K562 (cell line): ENCODE measurements around the gene TRAK1. TPM values are rescaled to one million over a fixed set of nuclear protein-coding genes. Genes with fewer than 3 reads are reported as not detected.

ENCODE experiments used
- BCOR ChIP-seq: fragments of 450-650 bp; IDR thresholded peaks from 2 replicates; pipeline ENCODE4 v1.6.1; 2016
- CBFA2T3 ChIP-seq: fragments of 450-650 bp; IDR thresholded peaks from 2 replicates; pipeline ENCODE4 v1.6.1; 2017
- CCNT2 ChIP-seq: IDR thresholded peaks from 2 replicates; pipeline ENCODE4 v1.6.1; 2011; ENCODE audit warnings: borderline replicate concordance, low read depth, mild to moderate bottlenecking, moderate library complexity, mixed read lengths, low read length; ENCODE audit not compliant: insufficient read length; ENCODE audit errors: extremely low read depth
- CGGBP1 ChIP-seq: fragments of 250-450 bp; sonication (Bioruptor Pico); IDR thresholded peaks from 2 replicates; pipeline ENCODE4 v1.9.0; 2021; ENCODE audit warnings: mild to moderate bottlenecking
- EP300 ChIP-seq: IDR thresholded peaks from 2 replicates; pipeline ENCODE4 v1.6.1; 2012; ENCODE audit warnings: low read length, improper control_type of control experiment
- HMBOX1 ChIP-seq: sonication (generic); IDR thresholded peaks from 2 replicates; pipeline ENCODE4 v1.6.1; 2016
- HNRNPUL1 ChIP-seq: fragments of 200-400 bp; formaldehyde crosslinking; IDR thresholded peaks from 2 replicates; pipeline ENCODE4 v1.6.1; 2017; ENCODE audit warnings: low read length
- MAFK ChIP-seq: IDR thresholded peaks from 2 replicates; pipeline ENCODE4 v1.6.1; 2011; ENCODE audit warnings: low read length, improper control_type of control experiment
- MED1 ChIP-seq: sonication (generic); formaldehyde crosslinking; IDR thresholded peaks from 2 replicates; pipeline ENCODE4 v1.8.1; 2023; ENCODE audit warnings: missing genetic modification reagents, borderline replicate concordance
- NEUROD1 ChIP-seq: fragments of 150-350 bp; IDR thresholded peaks from 2 replicates; pipeline ENCODE4 v1.6.1; 2014; ENCODE audit warnings: borderline replicate concordance, low read length, low read depth; ENCODE audit not compliant: partially characterized antibody
- NFE2 ChIP-seq: IDR thresholded peaks from 2 replicates; pipeline ENCODE4 v1.6.1; 2014; ENCODE audit warnings: antibody characterized with exemption, low read depth
- PCBP1 ChIP-seq: fragments of 200-400 bp; formaldehyde crosslinking; IDR thresholded peaks from 2 replicates; pipeline ENCODE4 v1.6.1; 2018; ENCODE audit warnings: mild to moderate bottlenecking, low read depth, low read length; ENCODE audit not compliant: poor library complexity, severe bottlenecking
- PHF8 ChIP-seq: fragments of 200-600 bp; sonication (generic); IDR thresholded peaks from 2 replicates; pipeline ENCODE4 v1.6.1; 2012; ENCODE audit warnings: mixed run types, mild to moderate bottlenecking, inconsistent platforms, low read length, moderate library complexity, borderline replicate concordance
- POU5F1 ChIP-seq: fragments of 150-350 bp; IDR thresholded peaks from 2 replicates; pipeline ENCODE4 v1.6.1; 2014; ENCODE audit warnings: borderline replicate concordance, low read length, low read depth, mild to moderate bottlenecking; ENCODE audit not compliant: partially characterized antibody
- PTTG1 ChIP-seq: fragments of 450-650 bp; IDR thresholded peaks from 2 replicates; pipeline ENCODE4 v1.6.1; 2016; ENCODE audit warnings: low read depth, mild to moderate bottlenecking, missing genetic modification characterization, missing compliant biosample characterization
- RFX5 ChIP-seq: IDR thresholded peaks from 2 replicates; pipeline ENCODE4 v1.6.1; 2011; ENCODE audit warnings: low read depth, mild to moderate bottlenecking, improper control_type of control experiment, low read length
- TAF9B ChIP-seq: fragments of 450-650 bp; IDR thresholded peaks from 2 replicates; pipeline ENCODE4 v1.6.1; 2018; ENCODE audit warnings: mild to moderate bottlenecking; ENCODE audit not compliant: partially characterized antibody
- TSC22D4 ChIP-seq: fragments of 450-650 bp; IDR thresholded peaks from 2 replicates; pipeline ENCODE4 v1.6.1; 2016; ENCODE audit warnings: missing genetic modification characterization, missing biosample characterization, control low read depth
- ZC3H4 ChIP-seq: sonication (generic); formaldehyde crosslinking; IDR thresholded peaks from 2 replicates; pipeline ENCODE4 v1.9.0; 2021; ENCODE audit warnings: missing genetic modification reagents, borderline replicate concordance
- ZFX ChIP-seq: sonication (generic); formaldehyde crosslinking; IDR thresholded peaks from 2 replicates; pipeline ENCODE4 v1.8.0; 2022; ENCODE audit warnings: mild to moderate bottlenecking, missing genetic modification reagents, moderate library complexity
- ZKSCAN3 ChIP-seq: fragments of 250-450 bp; sonication (Bioruptor Pico); IDR thresholded peaks from 2 replicates; pipeline ENCODE4 v1.4.0; 2020
- ZNF165 ChIP-seq: fragments of 250-450 bp; sonication (Bioruptor Pico); IDR thresholded peaks from 2 replicates; pipeline ENCODE4 v1.4.0; 2020; ENCODE audit warnings: borderline replicate concordance
- ZNF175 ChIP-seq: fragments of 200-800 bp; sonication (Bioruptor generic); IDR thresholded peaks from 2 replicates; pipeline ENCODE4 v1.6.1; 2016; ENCODE audit warnings: low read depth, mild to moderate bottlenecking, missing genetic modification characterization, missing compliant biosample characterization
- ZNF212 ChIP-seq: fragments of 450-650 bp; formaldehyde crosslinking; IDR thresholded peaks from 2 replicates; pipeline ENCODE4 v1.4.0; 2020; ENCODE audit warnings: mild to moderate bottlenecking
- polyA plus RNA-seq, 8 experiments: library from polyadenylated mRNA; depleted of rRNA in 4 of 8; stranded (reverse) in 5 of 8; unstranded in 3 of 8; fragments of >200 nt; fragmentation: Nextera tagmentation in 2 of 8; fragmentation: Illumina TruSeq in 1 of 8; extraction: Ambion mirVana in 2 of 8; extraction: Trizol in 1 of 8; gene quantifications; 2 replicates each; pipeline versions ENCODE4 v1.2.1 to v1.2.3, GENCODE V29; 2011 to 2014; ENCODE audit warnings: inconsistent platforms in 1 of 8, missing spikeins in 1 of 8
- total RNA-seq, 7 experiments: library from RNA; depleted of rRNA in 6 of 7; stranded (reverse); fragments of >200 nt in 6 of 7; fragmentation: Illumina TruSeq in 2 of 7; extraction: Trizol in 2 of 7; gene quantifications; 2 replicates each; pipeline versions ENCODE4 v1.2.1 to v1.2.3, GENCODE V29; 2011 to 2021; ENCODE audit warnings: low replicate concordance in 1 of 7
- TF ChIP-seq, protein P1 (sequence below): fragments of 450-650 bp; IDR thresholded peaks from 2 replicates; pipeline ENCODE4 v1.6.1; 2016; ENCODE audit warnings: antibody characterized with exemption
- TF ChIP-seq, protein P2 (sequence below): fragments of 250-450 bp; sonication (Bioruptor Pico); IDR thresholded peaks from 2 replicates; pipeline ENCODE4 v1.8.0; 2021; ENCODE audit warnings: mild to moderate bottlenecking, moderate library complexity

The TRAK1 gene
- total and polyA plus RNA-seq, 9 of the 15 experiments (the other 6 are each of a cell fraction or from before 2014, with no cell fraction given): 5.3 to 28.5 (median 17.5) TPM

DNA sequence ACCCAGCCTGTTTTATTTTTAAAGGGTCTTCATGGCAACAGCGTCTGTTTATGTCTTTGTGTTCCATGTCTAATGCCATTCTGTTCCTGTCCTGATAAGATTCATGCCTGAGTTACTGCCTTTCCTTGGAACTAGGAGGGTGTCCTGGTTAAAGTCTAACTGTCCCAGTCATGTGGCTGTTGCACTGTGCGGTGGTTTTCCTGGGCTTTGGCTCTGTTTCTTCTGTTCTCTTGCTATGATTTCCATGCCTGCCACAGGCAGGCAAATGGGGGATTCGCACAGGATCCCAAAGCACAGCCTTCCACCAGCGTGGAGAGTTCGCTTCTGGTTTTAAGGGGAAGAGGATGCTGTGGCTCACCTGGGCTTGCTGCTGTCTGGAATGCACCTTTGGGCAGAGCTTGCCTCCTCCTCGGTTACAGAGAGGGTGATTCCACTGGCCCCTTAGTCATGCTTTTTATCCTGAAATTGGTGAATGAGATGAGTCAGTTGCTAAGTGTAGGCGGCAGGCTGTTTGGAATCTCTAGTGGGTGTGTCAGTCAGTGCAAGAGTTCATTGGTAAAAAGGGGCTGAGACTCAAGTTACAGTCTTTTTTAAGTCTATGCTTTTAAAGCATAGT lies 88.1 kb downstream of the TRAK1 start (continued):
- TF ChIP-seq ZKSCAN3 (CRISPR knock-in tag) (no peak), MED1 (CRISPR knock-in tag) (no peak), TAF9B (peak; percentile 41), POU5F1 (no peak), ZC3H4 (CRISPR knock-in tag) (no peak), PHF8 (no peak), CGGBP1 (CRISPR knock-in tag) (no peak), HNRNPUL1 (no peak), BCOR (no peak), RFX5 (peak; percentile 37; the same call in 1 of the 2 replicates), MAFK (peak; percentile 55), EP300 (peak; percentile 44; the same call in 1 of the 2 replicates), TSC22D4 (tag) (no peak), NFE2 (peak; percentile 79), ZNF165 (CRISPR knock-in tag) (no peak), CCNT2 (no peak), ZNF212 (CRISPR knock-in tag) (no peak), PCBP1 (no peak), PTTG1 (no peak), NEUROD1 (peak; percentile 58), ZFX (no peak), CBFA2T3 (0 out of 2 replicates have a peak, but pooled peaks have one; percentile 16), ZNF175 (CRISPR knock-in tag) (no peak), HMBOX1 (peak; percentile 70; the same call in 1 of the 2 replicates)
- TF ChIP-seq, protein P1, sequence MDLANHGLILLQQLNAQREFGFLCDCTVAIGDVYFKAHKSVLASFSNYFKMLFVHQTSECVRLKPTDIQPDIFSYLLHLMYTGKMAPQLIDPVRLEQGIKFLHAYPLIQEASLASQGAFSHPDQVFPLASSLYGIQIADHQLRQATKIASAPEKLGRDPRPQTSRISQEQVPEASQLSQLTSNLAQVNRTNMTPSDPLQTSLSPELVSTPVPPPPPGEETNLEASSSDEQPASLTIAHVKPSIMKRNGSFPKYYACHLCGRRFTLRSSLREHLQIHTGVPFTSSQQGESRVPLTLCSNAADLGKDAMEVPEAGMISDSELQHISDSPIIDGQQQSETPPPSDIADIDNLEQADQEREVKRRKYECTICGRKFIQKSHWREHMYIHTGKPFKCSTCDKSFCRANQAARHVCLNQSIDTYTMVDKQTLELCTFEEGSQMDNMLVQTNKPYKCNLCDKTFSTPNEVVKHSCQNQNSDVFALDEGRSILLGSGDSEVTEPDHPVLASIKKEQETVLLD: peak; percentile 33; the same call in 1 of the 2 replicates
- TF ChIP-seq, protein P2, sequence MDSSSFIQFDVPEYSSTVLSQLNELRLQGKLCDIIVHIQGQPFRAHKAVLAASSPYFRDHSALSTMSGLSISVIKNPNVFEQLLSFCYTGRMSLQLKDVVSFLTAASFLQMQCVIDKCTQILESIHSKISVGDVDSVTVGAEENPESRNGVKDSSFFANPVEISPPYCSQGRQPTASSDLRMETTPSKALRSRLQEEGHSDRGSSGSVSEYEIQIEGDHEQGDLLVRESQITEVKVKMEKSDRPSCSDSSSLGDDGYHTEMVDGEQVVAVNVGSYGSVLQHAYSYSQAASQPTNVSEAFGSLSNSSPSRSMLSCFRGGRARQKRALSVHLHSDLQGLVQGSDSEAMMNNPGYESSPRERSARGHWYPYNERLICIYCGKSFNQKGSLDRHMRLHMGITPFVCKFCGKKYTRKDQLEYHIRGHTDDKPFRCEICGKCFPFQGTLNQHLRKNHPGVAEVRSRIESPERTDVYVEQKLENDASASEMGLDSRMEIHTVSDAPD: no peak
